Endothelial cell (in vitro differentiated cells): Measurements from ENCODE around the gene STIM1. TPM values are rescaled to one million over a fixed set of nuclear protein-coding genes. Genes with fewer than 3 reads are reported as not detected.

ENCODE experiments used
- DNase-seq: peaks from one replicate; pipeline ENCODE4 v3.0.0; 2021; ENCODE audit warnings: low spot score
- H3K27ac Mint-ChIP-seq: one replicate; pipeline ENCODE4 v1.8.0; 2021; ENCODE audit warnings: mixed read lengths, inconsistent platforms; ENCODE audit not compliant: unreplicated experiment
- H3K27me3 Mint-ChIP-seq: one replicate; pipeline ENCODE4 v1.8.0; 2021; ENCODE audit warnings: mild to moderate bottlenecking, moderate library complexity, mixed read lengths, inconsistent platforms; ENCODE audit not compliant: unreplicated experiment
- H3K36me3 Mint-ChIP-seq: one replicate; pipeline ENCODE4 v1.8.0; 2021; ENCODE audit warnings: mild to moderate bottlenecking, low read depth, mixed read lengths, inconsistent platforms; ENCODE audit not compliant: unreplicated experiment
- H3K4me1 Mint-ChIP-seq: one replicate; pipeline ENCODE4 v1.8.0; 2021; ENCODE audit warnings: mild to moderate bottlenecking, mixed read lengths, inconsistent platforms; ENCODE audit not compliant: unreplicated experiment
- H3K4me3 Mint-ChIP-seq: one replicate; pipeline ENCODE4 v1.8.0; 2021; ENCODE audit warnings: mild to moderate bottlenecking, mixed read lengths, inconsistent platforms; ENCODE audit not compliant: unreplicated experiment
- H3K9me3 Mint-ChIP-seq: one replicate; pipeline ENCODE4 v1.8.0; 2021; ENCODE audit warnings: mixed read lengths, inconsistent platforms; ENCODE audit not compliant: unreplicated experiment
- CTCF ChIP-seq: fragments of 200-600 bp; sonication (generic); IDR thresholded peaks from one replicate; pipeline ENCODE4 v1.5.0; 2021; ENCODE audit warnings: antibody characterized with exemption; ENCODE audit not compliant: unreplicated experiment
- total RNA-seq: library from RNA; stranded (reverse); fragmentation: NEBNext Ultra II Directional; extraction: Animal tissue kit (Norgen Biotek cat#: 25700); gene quantifications from one replicate; pipeline ENCODE4 v1.2.1, GENCODE V29; 2021; ENCODE audit not compliant: unreplicated experiment

STIM1 gene
- total RNA-seq, 1 donor from 2014 or later = 35.9 TPM

GRCh38 chr11:3909901-3910300 lies 54.4 kb downstream of the STIM1 start:
- Mint-ChIP-seq H3K4me3 (no peak overlapping the region), H3K36me3 (no peaks in the 10 kb centered on the region), H3K27ac (no peak overlapping the region), H3K4me1 (peaks cover 12% of the 10 kb centered on the region), H3K27me3 (no peaks in the 10 kb centered on the region), H3K9me3 (no peaks in the 10 kb centered on the region)
- DNase-seq = no peak
- TF ChIP-seq CTCF = no peak

GRCh38 chr11:3911908-3912505 lies 56.5 kb downstream of the STIM1 start:
- H3K9me3 Mint-ChIP-seq = no peaks in the 10 kb centered on the region
- no peak overlapping the region for H3K27ac Mint-ChIP-seq
- peaks cover 3% of the 10 kb centered on the region for H3K4me1 Mint-ChIP-seq
- H3K36me3 Mint-ChIP-seq = no peaks in the 10 kb centered on the region
- H3K27me3 Mint-ChIP-seq = no peaks in the 10 kb centered on the region
- no peak for TF ChIP-seq CTCF
- no peak for DNase-seq
- no peak overlapping the region for H3K4me3 Mint-ChIP-seq

- Mint-ChIP-seq H3K4me1 (no peaks in the 10 kb centered on the region), H3K9me3 (no peaks in the 10 kb centered on the region), H3K36me3 (no peaks in the 10 kb centered on the region), H3K4me3 (no peak overlapping the region), H3K27ac (no peak overlapping the region), H3K27me3 (no peaks in the 10 kb centered on the region)
- no peak for TF ChIP-seq CTCF
- no peak for DNase-seq
Observed at GRCh38 chr11:3913921-3914320, 58.5 kb downstream of the STIM1 start.

DNA sequence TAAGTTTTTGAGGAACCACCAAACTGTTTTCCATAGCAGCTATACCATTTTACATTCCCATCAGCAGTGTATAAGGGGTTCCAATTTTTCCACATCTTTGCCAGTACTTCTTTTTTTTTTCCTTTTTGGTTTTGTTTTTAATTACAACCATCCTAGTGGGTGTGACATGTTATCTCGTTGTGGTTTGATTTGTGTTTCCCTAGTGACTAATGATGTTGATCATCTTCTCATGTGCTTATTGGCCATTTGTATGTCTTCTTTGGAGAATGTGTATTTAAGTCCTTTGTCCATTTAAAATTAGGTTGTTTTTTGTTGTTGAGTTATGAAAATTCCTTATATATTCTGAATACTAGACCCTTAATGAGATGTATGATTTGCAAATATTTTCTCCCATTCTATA lies 59.3 kb downstream of the STIM1 start:
- H3K4me1 Mint-ChIP-seq = no peaks in the 10 kb centered on the region
- H3K4me3 Mint-ChIP-seq = no peak overlapping the region
- no peaks in the 10 kb centered on the region for H3K36me3 Mint-ChIP-seq
- H3K27me3 Mint-ChIP-seq = no peaks in the 10 kb centered on the region
- H3K9me3 Mint-ChIP-seq = no peaks in the 10 kb centered on the region
- no peak for DNase-seq
- H3K27ac Mint-ChIP-seq = no peak overlapping the region
- TF ChIP-seq CTCF = no peak

DNA sequence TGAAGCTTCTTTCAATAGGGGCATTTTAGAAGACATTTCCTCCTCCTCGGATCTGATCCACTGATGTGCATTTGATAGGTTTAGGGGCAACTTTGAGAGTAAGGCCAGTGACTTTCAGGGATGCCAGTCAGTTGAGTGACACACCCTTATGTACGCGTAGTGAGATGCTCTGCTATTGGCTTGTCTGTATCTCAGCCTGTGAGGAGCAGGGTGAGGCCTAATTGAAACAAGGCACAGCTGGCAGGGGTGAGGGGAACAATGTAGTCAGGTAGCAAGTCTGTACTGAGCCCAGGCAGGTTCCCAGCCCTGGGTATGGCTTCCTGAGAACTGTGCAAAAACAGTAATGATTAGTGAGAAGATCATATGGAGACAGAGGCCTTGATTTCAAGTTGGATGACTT lies 61.5 kb downstream of the STIM1 start:
- DNase-seq = no peak
- H3K36me3 Mint-ChIP-seq = no peaks in the 10 kb centered on the region
- no peaks in the 10 kb centered on the region for H3K9me3 Mint-ChIP-seq
- TF ChIP-seq CTCF = no peak
- H3K4me3 Mint-ChIP-seq = no peak overlapping the region
- no peak overlapping the region for H3K27ac Mint-ChIP-seq
- H3K4me1 Mint-ChIP-seq = no peaks in the 10 kb centered on the region
- H3K27me3 Mint-ChIP-seq = peaks cover 2% of the 10 kb centered on the region
